ENCODE results near the gene JAKMIP2.
A peak's percentile ranks its signal among the peaks of the same experiment; 100 is the strongest.
"Not testable (repeated sequence)": the region's sequence is repeated elsewhere in the genome, so short reads cannot be mapped to it uniquely, and the experiment has no call there.

The JAKMIP2 gene

DNA sequence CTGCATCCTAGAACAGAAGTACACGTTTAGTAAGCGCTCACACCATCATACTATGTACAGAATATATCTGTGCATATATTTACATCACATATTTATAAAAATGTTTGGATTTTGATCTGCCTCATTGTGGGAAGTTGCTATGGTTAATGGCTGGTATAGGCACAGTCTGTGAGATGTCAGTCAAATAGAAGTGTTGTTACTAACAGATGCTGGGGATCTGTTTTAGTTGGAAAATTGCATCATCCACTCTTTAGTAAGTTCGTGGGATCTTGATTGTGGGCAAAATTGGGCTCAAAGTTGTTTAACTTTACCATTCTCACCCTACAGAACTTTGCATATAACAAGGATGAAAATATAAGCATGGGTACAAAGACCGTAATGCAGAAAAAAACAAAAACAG is 196.3 kb downstream of the JAKMIP2 start:
- no peak for TF ChIP-seq POLR2A (IDR thresholded peaks at IDR 0.05; ENCODE audit: low read length)
- no peak for TF ChIP-seq GATA1 (IDR thresholded peaks at IDR 0.05; ENCODE audit: low read depth, low read length)
- no peak for DNase-seq

DNA sequence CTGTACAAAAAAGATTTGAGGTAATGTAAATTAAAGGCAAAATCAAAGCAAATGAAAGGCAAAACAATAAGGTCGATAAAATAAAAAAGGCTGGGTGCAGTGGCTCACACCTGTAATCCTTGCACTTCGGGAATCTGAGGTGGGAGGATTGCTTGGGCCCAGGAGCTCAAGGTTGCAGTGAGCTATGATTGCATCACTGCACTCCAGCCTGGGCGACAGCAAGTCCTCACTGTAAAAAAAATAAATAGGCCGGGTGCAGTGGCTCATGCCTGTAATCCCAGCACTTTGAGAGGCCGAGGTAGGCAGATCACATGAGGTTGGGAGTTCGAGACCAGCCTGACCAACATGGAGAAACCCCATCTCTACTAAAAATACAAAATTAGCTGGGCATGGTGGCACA is 200.3 kb downstream of the JAKMIP2 start:
- DNase-seq, result not testable (repeated sequence)

DNA sequence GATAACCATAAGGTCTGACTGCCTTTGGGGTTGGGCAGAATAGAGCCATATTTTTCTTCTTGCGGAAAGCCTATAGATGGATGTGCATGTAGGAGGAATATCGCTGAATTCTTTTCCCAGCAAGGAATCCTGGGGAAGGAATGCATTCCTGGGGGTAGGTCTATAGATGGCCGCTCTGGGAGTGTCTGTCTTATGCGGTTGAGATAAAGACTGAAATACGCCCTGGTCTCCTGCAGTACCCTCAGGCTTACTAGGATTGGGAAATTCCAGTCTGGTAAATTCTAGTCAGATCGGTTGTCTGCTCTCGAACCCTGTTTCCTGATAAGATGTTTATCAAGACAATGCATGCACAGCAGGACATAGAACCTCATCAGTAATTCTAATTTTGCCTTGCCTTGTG is 202.1 kb downstream of the JAKMIP2 start:
- DNase-seq, result not testable (repeated sequence)

DNA sequence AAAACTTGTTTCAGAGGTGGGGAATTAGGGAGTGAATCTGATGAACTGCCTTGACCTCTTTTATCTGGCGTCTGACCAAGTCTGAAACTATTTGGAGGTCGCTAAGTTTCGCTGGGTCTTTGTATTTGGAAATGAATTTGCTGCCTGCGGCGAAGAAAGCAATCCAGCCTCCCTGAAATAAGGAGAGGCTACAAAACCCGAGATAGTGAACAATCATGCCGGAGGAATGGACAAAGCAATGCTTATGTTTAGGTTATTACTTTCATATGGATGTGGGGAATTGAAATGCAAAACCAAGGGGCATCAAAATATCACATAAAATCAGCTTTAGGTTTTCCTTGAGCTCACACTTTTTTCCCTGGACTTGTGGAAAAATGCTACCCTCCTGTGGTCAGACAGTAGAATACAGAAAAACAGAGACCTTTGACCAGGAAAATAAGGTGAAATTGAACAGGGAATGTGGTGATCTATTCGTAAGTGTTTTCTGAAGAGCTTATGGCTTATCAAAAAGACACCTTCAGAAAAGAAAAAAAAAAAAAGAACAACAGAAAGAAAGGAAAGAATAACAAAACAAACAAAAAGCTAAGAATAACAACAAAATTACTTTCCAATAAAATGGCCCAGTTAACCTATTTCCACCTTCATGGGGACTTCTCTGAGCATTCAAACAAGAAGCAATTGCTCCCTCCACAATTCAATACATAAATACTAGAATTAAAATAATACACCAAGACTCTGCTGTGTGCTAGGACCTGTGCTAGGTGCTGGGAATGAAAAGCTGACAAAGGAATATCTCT is 204.1 kb downstream of the JAKMIP2 start:
- TF ChIP-seq POLR2A (IDR thresholded peaks at IDR 0.05; ENCODE audit: low read length) (no peak), GATA1 (IDR thresholded peaks at IDR 0.05; ENCODE audit: low read depth, low read length) (no peak)
- peak; percentile 34 to 42 for DNase-seq

DNA sequence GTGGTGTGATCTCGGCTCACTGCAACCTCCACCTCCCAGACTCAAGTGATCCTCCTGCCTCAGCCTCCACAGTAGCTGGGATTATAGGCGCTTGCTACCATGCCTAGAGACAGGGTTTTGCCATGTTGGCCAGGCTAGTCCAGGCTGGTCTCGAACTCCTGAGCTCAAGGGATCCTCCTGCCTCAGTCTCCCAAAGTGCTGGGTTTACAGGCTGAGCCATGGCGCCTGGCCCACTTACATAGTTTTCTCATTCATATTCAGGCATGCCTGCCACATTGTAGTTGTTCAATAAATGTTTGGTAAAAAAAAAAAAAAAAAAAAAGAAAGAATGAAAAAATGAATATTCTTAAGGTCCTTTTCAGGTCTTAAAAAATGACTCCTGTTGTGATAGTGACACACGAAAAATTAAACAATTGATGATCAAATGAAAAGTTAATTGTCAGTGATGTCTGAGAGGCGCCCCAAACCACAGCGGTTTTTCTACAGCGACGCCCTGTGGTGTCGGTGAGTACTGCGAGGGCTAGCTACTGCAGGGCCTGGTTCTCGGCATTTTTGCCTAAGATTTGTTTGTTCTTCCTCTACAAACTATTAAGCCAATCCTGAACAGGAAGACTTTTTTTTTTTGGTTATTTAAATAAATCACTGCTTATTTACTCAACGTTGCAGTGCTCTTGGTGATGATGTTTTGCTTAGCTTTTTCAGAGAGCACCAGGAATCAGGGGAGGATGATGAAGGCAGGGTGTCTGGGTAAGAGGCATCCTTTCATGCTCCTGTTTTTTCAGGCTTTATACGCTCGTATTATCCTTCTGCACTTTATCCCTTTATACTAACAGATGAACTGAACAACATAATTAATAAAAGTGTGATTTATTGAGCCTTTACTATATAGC is 205.6 kb downstream of the JAKMIP2 start:
- DNase-seq, result peak; percentile 41 to 60

DNA sequence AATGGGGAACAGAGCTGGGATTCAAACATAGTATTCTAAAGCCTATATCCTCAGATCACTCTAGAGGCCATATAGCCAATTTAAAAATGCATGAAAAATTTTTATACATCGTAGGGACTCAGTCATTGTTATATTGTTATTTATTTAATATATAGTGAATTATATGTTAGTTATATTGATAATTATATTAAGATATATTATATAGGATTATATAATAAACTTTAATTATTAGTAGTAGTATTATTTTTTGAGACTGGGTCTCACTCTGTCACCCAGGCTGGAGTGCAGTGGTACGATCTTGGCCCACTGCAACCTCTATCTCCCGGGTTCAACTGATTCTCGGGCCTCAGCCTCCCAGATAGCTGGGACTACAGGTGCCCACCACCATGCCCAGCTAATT is 206.9 kb downstream of the JAKMIP2 start:
- DNase-seq, result no peak
- TF ChIP-seq POLR2A (IDR thresholded peaks at IDR 0.05; ENCODE audit: low read length), result no peak
- TF ChIP-seq GATA1 (IDR thresholded peaks at IDR 0.05; ENCODE audit: low read depth, low read length), result no peak

More for the DNA sequence above, 205.6 kb downstream of the JAKMIP2 start:
- TF ChIP-seq GATA1 (IDR thresholded peaks at IDR 0.05; ENCODE audit: low read depth, low read length) (no peak), POLR2A (IDR thresholded peaks at IDR 0.05; ENCODE audit: low read length) (no peak)

DNA sequence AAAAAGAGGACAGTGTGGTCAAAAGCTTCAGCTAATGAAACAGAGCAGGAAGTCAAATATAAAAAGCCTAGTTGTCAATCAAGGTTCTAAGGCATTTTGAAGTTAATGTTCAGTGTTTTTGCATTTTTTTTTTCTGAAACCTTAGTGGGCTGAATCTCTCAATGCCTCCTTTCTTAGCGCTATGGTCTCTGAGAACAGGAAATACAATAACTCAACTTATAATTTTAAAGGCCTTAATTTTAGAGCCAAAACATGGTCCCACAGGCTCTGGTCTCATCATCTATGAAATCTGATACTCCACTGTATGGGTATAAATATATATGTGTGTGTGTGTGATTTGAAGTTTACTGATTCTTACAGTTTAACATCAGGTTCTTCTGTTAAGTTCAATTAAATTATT is 209.3 kb downstream of the JAKMIP2 start:
- DNase-seq, result no peak
- TF ChIP-seq POLR2A (IDR thresholded peaks at IDR 0.05; ENCODE audit: low read length), result no peak
- no peak for TF ChIP-seq GATA1 (IDR thresholded peaks at IDR 0.05; ENCODE audit: low read depth, low read length)

DNA sequence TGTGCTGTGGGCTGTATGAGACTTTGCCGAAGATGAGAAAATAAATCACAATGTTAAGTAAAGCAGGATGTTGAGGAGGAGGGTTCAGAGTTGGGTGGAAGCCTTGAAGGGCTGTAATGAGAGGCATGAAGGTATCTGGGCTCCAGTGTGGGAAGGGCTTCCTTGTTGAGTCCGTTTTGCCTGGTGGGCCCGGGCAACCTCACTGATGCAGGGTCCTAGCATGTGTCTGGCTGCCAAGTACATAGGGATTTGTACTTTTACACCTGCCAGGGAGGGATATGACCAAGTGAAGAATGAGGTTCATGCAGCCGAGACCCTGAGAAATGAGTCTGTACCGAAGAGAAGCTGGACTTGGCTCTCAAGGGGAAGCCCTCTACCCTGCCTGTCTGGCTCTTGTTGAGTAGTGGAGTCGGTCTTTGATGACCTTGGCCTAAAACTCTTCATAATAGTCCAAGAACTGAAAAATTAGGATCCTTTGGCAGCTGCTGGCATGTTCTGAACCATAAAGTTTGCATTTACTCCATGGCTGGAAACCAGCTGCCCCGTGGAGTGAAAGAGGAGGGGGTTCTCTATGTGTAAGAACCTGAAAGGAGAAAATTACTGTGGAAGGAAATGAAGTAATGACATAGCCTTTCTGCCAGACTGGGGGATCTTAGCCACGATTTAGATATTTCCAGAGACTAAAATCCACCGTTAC is 213.7 kb downstream of the JAKMIP2 start:
- TF ChIP-seq POLR2A (IDR thresholded peaks at IDR 0.05; ENCODE audit: low read length), result no peak
- DNase-seq, result no peak

DNA sequence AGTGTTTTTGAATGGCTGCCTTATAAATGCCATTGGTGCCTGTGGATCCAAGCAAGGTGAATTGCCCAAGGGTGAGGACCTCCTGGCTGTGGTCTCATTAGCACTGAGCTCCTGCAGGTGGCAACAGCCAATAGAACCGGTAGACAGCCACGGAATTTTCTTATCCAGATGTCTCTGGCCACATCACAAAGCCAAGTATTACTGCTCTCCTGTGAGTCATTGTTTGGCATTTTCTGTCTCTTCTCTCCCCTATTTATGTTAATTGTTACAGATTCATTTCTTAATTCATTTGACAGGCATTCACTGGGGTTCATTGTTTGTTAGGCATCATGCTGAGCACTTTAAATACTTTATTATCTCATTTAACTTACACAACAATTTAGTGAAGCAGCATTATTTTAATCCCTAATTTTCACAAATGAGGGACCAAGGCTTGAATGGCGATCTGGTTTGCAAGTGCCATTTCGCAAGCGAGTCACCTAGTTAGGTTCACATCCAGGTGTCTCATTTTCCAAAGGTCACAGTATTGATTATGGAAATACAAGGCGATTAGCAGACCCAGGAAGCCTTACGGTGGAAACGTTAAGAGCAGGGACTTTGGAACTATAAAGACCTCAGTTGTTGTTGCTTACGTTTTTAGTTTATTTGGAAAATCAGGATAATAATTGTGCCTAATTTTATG is 214.5 kb downstream of the JAKMIP2 start:
- DNase-seq, result no peak
- TF ChIP-seq GATA1 (IDR thresholded peaks at IDR 0.05; ENCODE audit: low read depth, low read length), result no peak
- TF ChIP-seq POLR2A (IDR thresholded peaks at IDR 0.05; ENCODE audit: low read length), result no peak

DNA sequence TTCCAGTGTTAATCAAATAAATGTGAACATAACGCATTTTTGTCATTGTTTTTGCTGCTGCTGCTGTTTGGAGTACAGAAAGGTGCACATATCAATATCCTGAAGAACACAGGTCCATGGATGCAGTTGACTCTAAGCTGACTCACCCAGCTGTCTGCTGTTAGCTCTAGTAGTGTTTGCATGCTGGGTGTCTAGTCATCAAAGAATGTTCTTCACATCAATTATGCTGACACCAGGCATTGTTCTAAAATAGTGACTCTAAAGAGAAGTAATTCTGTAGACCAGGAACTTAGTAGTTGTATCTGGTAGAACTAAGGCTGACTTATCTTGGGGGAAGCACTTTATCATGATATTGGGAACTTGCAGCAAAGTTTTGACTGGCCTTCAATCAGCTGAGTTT is 217.0 kb downstream of the JAKMIP2 start:
- no peak for TF ChIP-seq GATA1 (IDR thresholded peaks at IDR 0.05; ENCODE audit: low read depth, low read length)
- no peak for TF ChIP-seq POLR2A (IDR thresholded peaks at IDR 0.05; ENCODE audit: low read length)
- no peak for DNase-seq

DNA sequence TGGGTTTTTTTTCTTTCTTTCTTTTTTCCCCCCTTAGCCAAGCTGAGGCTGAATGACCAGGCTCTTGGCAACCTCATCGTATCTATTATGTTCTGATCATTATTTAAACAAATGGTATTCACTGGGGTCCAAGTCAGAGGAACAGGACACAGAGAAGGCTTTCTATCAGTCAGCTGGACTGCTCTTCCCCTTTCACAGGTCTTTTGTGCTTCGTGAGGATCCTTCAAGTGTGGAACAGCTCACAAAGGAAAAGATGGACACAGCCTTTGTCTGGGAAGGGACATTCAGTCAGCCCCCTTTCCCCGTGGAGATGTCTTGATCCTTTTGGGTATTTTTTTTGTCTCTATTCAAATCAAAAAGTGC is 218.4 kb downstream of the JAKMIP2 start:
- no peak for DNase-seq
- TF ChIP-seq GATA1 (IDR thresholded peaks at IDR 0.05; ENCODE audit: low read depth, low read length) (no peak), POLR2A (IDR thresholded peaks at IDR 0.05; ENCODE audit: low read length) (no peak)

DNA sequence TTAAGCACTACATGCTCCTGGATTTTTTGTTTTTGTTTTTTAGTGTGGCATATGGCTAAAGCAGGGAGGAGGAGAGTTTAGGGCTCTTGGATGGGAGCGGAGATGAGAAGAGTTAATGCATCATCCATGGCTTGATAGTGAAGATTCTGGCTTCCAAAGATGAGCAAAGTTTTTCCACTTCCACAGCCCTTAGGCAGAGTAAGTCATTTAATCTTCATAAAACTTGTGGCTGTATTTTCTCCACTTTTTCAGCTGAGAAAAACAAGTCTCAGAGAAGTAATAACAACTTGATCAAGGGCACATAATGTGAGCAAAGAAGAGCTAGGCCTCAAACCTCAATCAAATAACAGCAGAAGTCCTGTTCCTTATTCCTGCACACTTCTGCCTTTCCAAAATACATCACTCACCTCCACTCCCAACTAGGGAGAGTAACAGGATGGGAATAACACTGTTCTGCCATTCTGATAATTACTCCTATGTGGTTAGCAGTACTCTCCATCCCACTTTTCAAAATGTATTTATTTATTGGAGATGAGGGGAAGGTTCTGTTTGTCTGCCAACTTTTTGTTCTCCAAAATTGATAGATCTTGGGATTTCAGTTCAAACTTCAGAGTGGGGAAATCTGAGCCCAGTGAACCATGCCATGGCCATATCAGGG is 218.9 kb downstream of the JAKMIP2 start:
- no peak for DNase-seq
- TF ChIP-seq GATA1 (IDR thresholded peaks at IDR 0.05; ENCODE audit: low read depth, low read length), result no peak
- no peak for TF ChIP-seq POLR2A (IDR thresholded peaks at IDR 0.05; ENCODE audit: low read length)

DNA sequence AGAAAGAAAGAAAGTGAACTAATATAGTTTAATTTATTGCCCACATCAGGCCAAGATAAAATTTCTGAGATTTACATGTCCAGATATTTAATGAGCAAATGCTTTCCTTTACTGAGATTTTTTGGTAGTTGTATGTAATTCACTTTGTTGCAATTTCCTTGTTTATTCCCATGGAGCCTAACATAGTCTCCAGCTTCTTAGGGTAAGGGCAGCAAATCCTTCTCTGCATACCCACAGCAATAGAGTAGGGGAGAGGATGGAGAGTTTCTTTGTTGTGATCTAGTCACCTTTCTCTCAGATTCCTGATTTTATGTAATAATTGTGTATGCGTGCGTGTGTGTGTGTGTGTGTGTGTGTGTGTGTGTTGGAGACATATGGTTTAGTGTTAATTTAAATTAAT is 221.1 kb downstream of the JAKMIP2 start:
- no peak for DNase-seq
- TF ChIP-seq GATA1 (IDR thresholded peaks at IDR 0.05; ENCODE audit: low read depth, low read length) (no peak), POLR2A (IDR thresholded peaks at IDR 0.05; ENCODE audit: low read length) (no peak)
